HepG2 (cell line): ENCODE data around the gene EWSR1. TPM values are rescaled to one million over a fixed set of nuclear protein-coding genes. Genes with fewer than 3 reads are reported as not detected.

Source experiments
- FLYWCH1 ChIP-seq: sonication (generic); formaldehyde crosslinking; IDR thresholded peaks from 2 replicates; pipeline ENCODE4 v1.8.1; 2023; ENCODE audit warnings: mild to moderate bottlenecking, missing genetic modification reagents
- HNRNPH1 ChIP-seq: fragments of 200-400 bp; formaldehyde crosslinking; optimal IDR thresholded peaks from 2 replicates; pipeline ENCODE3; 2017; ENCODE audit warnings: mild to moderate bottlenecking, low read depth, low read length
- MED13 ChIP-seq: sonication (generic); formaldehyde crosslinking; IDR thresholded peaks from 2 replicates; pipeline ENCODE4 v1.5.0; 2020; ENCODE audit warnings: missing genetic modification reagents
- NCOA5 ChIP-seq: sonication (generic); formaldehyde crosslinking; IDR thresholded peaks from 2 replicates; pipeline ENCODE4 v1.4.0; 2020; ENCODE audit warnings: missing genetic modification reagents
- NPAS2 ChIP-seq: sonication (generic); formaldehyde crosslinking; IDR thresholded peaks from 2 replicates; pipeline ENCODE4 v1.8.0; 2022; ENCODE audit warnings: mild to moderate bottlenecking, missing genetic modification reagents, borderline replicate concordance
- SNRNP70 ChIP-seq: fragments of 200-400 bp; formaldehyde crosslinking; IDR thresholded peaks from 2 replicates; pipeline ENCODE4 v1.6.1; 2017; ENCODE audit warnings: mild to moderate bottlenecking, low read depth, low read length, moderate library complexity
- TCF12 ChIP-seq, 2 experiments: fragments of 450-650 bp in 1 of 2; sonication (generic) in 1 of 2; formaldehyde crosslinking in 1 of 2; IDR thresholded peaks; 2 replicates each; pipeline versions ENCODE4 v1.6.1 to v1.8.0; 2017 to 2022; ENCODE audit warnings: antibody characterized with exemption in 1 of 2, mild to moderate bottlenecking in 1 of 2, missing genetic modification reagents in 1 of 2, moderate library complexity in 1 of 2
- ZNF710 ChIP-seq: sonication (generic); formaldehyde crosslinking; IDR thresholded peaks from 2 replicates; pipeline ENCODE4 v1.5.0; 2020; ENCODE audit warnings: mild to moderate bottlenecking, missing genetic modification reagents, borderline replicate concordance
- ZNF792 ChIP-seq: IDR thresholded peaks from 2 replicates; pipeline ENCODE4 v1.6.1; 2016
- polyA plus RNA-seq, 8 experiments: library from polyadenylated mRNA; depleted of rRNA in 3 of 8; stranded (reverse) in 7 of 8; unstranded in 1 of 8; fragments of >200 nt; fragmentation: Illumina TruSeq in 4 of 8; extraction: Trizol in 4 of 8; gene quantifications; 2 replicates each; pipeline versions ENCODE4 v1.2.1 to v1.2.3, GENCODE V29; 2011 to 2016; ENCODE audit warnings: low read depth in 4 of 8, missing spikeins in 1 of 8, mixed read lengths in 1 of 8; ENCODE audit not compliant: insufficient read depth in 1 of 8
- total RNA-seq, 5 experiments: library from RNA; depleted of rRNA; stranded (reverse); fragments of >200 nt; fragmentation: Illumina TruSeq; extraction: Trizol; gene quantifications; 2 replicates each; pipeline ENCODE4 v1.2.3, GENCODE V29; 2016; ENCODE audit warnings: low read depth in 1 of 5
- TF ChIP-seq, protein P1 (sequence below): sonication (generic); formaldehyde crosslinking; IDR thresholded peaks from 2 replicates; pipeline ENCODE4 v1.5.0; 2020; ENCODE audit warnings: missing genetic modification reagents, mild to moderate bottlenecking, borderline replicate concordance
- TF ChIP-seq, protein P2 (sequence below): sonication (generic); formaldehyde crosslinking; IDR thresholded peaks from 2 replicates; pipeline ENCODE4 v1.8.1; 2023; ENCODE audit warnings: mild to moderate bottlenecking, missing genetic modification reagents, borderline replicate concordance
- TF ChIP-seq, protein P3 (sequence below): sonication (generic); formaldehyde crosslinking; IDR thresholded peaks from 2 replicates; pipeline ENCODE4 v1.4.0; 2020; ENCODE audit warnings: low read depth, mild to moderate bottlenecking, missing genetic modification reagents
- TF ChIP-seq, protein P4 (sequence below): sonication (generic); formaldehyde crosslinking; IDR thresholded peaks from 2 replicates; pipeline ENCODE4 v1.5.0; 2020; ENCODE audit warnings: mild to moderate bottlenecking, low read depth, missing genetic modification reagents, borderline replicate concordance
- TF ChIP-seq, protein P5 (sequence below): sonication (generic); formaldehyde crosslinking; IDR thresholded peaks from one replicate; pipeline ENCODE4 v1.5.1; 2020; ENCODE audit warnings: mild to moderate bottlenecking, missing genetic modification reagents; ENCODE audit errors: not compliant biosample characterization

EWSR1 gene
- total and polyA plus RNA-seq, 2 of the 13 experiments (the other 11 are each of a cell fraction or from before 2014, with no cell fraction given), result 211 to 326 TPM

GRCh38 chr22:29306175-29306834, 38.2 kb downstream of the EWSR1 start, which contains the start of gene GAS2L1 (continued):
- TF ChIP-seq, protein P1, sequence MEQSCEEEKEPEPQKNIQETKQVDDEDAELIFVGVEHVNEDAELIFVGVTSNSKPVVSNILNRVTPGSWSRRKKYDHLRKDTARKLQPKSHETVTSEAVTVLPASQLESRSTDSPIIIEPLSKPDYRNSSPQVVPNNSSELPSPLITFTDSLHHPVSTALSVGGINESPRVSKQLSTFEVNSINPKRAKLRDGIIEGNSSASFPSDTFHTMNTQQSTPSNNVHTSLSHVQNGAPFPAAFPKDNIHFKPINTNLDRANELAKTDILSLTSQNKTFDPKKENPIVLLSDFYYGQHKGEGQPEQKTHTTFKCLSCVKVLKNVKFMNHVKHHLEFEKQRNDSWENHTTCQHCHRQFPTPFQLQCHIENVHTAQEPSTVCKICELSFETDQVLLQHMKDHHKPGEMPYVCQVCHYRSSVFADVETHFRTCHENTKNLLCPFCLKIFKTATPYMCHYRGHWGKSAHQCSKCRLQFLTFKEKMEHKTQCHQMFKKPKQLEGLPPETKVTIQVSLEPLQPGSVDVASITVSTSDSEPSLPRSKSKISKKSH (CRISPR knock-in tag), result no peak
- TF ChIP-seq FLYWCH1 (CRISPR knock-in tag), result no peak
- TF ChIP-seq ZNF792 (CRISPR knock-in tag), result no peak
- TF ChIP-seq NCOA5 (CRISPR knock-in tag), result no peak
- TF ChIP-seq, protein P2, sequence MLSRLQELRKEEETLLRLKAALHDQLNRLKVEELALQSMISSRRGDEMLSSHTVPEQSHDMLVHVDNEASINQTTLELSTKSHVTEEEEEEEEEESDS (CRISPR knock-in tag), result no peak
- TF ChIP-seq ZNF710, result peak; percentile 70
- no peak for TF ChIP-seq SNRNP70
- TF ChIP-seq TCF12 (IDR thresholded peaks at IDR 0.05), result no peak
- 0 out of 2 replicates have a peak, but pooled peaks have one; percentile 41 for TF ChIP-seq TCF12 (CRISPR knock-in tag; IDR thresholded peaks at IDR 0.05)
- no peak; the same call in 1 of the 2 replicates for TF ChIP-seq MED13 (CRISPR knock-in tag)
- TF ChIP-seq, protein P3, sequence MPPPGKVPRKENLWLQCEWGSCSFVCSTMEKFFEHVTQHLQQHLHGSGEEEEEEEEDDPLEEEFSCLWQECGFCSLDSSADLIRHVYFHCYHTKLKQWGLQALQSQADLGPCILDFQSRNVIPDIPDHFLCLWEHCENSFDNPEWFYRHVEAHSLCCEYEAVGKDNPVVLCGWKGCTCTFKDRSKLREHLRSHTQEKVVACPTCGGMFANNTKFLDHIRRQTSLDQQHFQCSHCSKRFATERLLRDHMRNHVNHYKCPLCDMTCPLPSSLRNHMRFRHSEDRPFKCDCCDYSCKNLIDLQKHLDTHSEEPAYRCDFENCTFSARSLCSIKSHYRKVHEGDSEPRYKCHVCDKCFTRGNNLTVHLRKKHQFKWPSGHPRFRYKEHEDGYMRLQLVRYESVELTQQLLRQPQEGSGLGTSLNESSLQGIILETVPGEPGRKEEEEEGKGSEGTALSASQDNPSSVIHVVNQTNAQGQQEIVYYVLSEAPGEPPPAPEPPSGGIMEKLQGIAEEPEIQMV, result 0 out of 2 replicates have a peak, but pooled peaks have one; percentile 56
- TF ChIP-seq HNRNPH1, result no peak
- TF ChIP-seq, protein P4, sequence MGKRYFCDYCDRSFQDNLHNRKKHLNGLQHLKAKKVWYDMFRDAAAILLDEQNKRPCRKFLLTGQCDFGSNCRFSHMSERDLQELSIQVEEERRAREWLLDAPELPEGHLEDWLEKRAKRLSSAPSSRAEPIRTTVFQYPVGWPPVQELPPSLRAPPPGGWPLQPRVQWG, result no peak
- TF ChIP-seq, protein P5, sequence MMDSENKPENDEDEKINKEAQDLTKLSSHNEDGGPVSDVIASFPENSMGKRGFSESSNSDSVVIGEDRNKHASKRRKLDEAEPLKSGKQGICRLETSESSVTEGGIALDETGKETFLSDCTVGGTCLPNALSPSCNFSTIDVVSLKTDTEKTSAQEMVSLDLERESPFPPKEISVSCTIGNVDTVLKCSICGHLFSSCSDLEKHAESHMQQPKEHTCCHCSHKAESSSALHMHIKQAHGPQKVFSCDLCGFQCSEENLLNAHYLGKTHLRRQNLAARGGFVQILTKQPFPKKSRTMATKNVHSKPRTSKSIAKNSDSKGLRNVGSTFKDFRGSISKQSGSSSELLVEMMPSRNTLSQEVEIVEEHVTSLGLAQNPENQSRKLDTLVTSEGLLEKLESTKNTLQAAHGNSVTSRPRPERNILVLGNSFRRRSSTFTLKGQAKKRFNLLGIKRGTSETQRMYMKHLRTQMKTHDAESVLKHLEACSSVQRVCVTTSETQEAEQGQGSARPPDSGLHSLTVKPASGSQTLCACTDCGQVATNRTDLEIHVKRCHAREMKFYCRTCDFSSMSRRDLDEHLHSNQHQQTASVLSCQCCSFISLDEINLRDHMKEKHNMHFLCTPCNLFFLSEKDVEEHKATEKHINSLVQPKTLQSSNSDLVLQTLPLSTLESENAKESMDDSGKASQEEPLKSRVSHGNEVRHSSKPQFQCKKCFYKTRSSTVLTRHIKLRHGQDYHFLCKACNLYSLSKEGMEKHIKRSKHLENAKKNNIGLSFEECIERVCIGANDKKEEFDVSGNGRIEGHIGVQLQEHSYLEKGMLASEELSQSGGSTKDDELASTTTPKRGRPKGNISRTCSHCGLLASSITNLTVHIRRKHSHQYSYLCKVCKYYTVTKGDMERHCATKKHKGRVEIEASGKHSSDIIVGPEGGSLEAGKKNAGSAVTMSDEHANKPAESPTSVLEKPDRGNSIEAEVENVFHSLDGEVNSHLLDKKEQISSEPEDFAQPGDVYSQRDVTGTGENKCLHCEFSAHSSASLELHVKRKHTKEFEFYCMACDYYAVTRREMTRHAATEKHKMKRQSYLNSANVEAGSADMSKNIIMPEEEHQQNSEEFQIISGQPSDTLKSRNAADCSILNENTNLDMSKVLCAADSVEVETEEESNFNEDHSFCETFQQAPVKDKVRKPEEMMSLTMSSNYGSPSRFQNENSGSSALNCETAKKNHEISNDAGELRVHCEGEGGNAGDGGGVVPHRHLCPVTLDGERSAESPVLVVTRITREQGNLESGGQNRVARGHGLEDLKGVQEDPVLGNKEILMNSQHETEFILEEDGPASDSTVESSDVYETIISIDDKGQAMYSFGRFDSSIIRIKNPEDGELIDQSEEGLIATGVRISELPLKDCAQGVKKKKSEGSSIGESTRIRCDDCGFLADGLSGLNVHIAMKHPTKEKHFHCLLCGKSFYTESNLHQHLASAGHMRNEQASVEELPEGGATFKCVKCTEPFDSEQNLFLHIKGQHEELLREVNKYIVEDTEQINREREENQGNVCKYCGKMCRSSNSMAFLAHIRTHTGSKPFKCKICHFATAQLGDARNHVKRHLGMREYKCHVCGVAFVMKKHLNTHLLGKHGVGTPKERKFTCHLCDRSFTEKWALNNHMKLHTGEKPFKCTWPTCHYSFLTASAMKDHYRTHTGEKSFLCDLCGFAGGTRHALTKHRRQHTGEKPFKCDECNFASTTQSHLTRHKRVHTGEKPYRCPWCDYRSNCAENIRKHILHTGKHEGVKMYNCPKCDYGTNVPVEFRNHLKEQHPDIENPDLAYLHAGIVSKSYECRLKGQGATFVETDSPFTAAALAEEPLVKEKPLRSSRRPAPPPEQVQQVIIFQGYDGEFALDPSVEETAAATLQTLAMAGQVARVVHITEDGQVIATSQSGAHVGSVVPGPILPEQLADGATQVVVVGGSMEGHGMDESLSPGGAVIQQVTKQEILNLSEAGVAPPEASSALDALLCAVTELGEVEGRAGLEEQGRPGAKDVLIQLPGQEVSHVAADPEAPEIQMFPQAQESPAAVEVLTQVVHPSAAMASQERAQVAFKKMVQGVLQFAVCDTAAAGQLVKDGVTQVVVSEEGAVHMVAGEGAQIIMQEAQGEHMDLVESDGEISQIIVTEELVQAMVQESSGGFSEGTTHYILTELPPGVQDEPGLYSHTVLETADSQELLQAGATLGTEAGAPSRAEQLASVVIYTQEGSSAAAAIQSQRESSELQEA (CRISPR knock-in tag), result no peak
- no peak for TF ChIP-seq NPAS2 (CRISPR knock-in tag)
